Upper lobe of left lung (tissue), 6 donors: ENCODE results near the gene KRIT1. TPM values are rescaled to one million over a fixed set of nuclear protein-coding genes. Genes with fewer than 3 reads are reported as not detected.
"Not testable (repeated sequence)": the region's sequence is repeated elsewhere in the genome, so short reads cannot be mapped to it uniquely, and the experiment has no call there.

Experiments used
- ATAC-seq, 2 donors: fragments of 200-7000 bp; cut with Tn5 transposase; one replicate each; pipeline ENCODE4 v1.9.1; 2022; ENCODE audit warnings: mild to moderate bottlenecking in 2 of 2, moderate library complexity in 2 of 2; ENCODE audit not compliant: low FRiP score in 2 of 2
- DNase-seq, 2 donors: peaks; one replicate each; pipeline ENCODE4 v3.0.0-alpha.2; 2019 to 2020
- H3K27ac ChIP-seq, 4 donors: fragments of 200-600 bp; sonication (generic); one replicate each; pipeline ENCODE4 v1.5.1; 2016 to 2019
- H3K27me3 ChIP-seq, 4 donors: fragments of 200-600 bp; sonication (generic); one replicate each; pipeline ENCODE4 v1.5.1; 2017 to 2019
- H3K36me3 ChIP-seq, 4 donors: fragments of 200-600 bp; sonication (generic); one replicate each; pipeline ENCODE4 v1.5.1; 2016 to 2019
- H3K4me1 ChIP-seq, 4 donors: fragments of 200-600 bp; sonication (generic); one replicate each; pipeline ENCODE4 v1.5.1; 2018 to 2019
- H3K4me3 ChIP-seq, 4 donors: fragments of 200-600 bp; sonication (generic); one replicate each; pipeline ENCODE4 v1.5.1; 2017 to 2019; ENCODE audit warnings: mild to moderate bottlenecking in 2 of 4, moderate library complexity in 1 of 4
- H3K9me3 ChIP-seq, 4 donors: fragments of 200-600 bp; sonication (generic); one replicate each; pipeline ENCODE4 v1.5.1; 2018 to 2019
- EP300 ChIP-seq, 4 donors: sonication (generic); formaldehyde crosslinking; IDR thresholded peaks; one replicate each; pipeline ENCODE4 v1.5.1; 2017; ENCODE audit warnings: antibody characterized with exemption in 4 of 4, control low read depth in 2 of 4
- POLR2A ChIP-seq, 4 donors: fragments of 450-650 bp; IDR thresholded peaks; one replicate each; pipeline ENCODE4 v1.5.1; 2016 to 2017; ENCODE audit warnings: antibody characterized with exemption in 4 of 4, mild to moderate bottlenecking in 2 of 4
- POLR2AphosphoS5 ChIP-seq, 2 donors: sonication (generic); formaldehyde crosslinking; IDR thresholded peaks; one replicate each; pipeline ENCODE4 v1.5.1; 2017; ENCODE audit warnings: antibody characterized with exemption in 2 of 2
- WGBS, 2 donors: methylation state at CpG; one replicate each; pipeline ENCODE4 v1.1.5; 2017 to 2018; 5-methylcytosine and 5-hydroxymethylcytosine counted together
- total RNA-seq, 6 donors: library from RNA; depleted of rRNA in 4 of 6; stranded (reverse); fragments of >200 nt in 4 of 6; gene quantifications; one replicate each; pipeline versions ENCODE4 v1.1.0 to v1.2.1, GENCODE V29; 2016 to 2021
- TF ChIP-seq, protein P1 (sequence below), 6 experiments: fragments of 450-650 bp in 4 of 6; fragments of 200-600 bp in 2 of 6; sonication (generic) in 2 of 6; IDR thresholded peaks; one replicate each; pipeline ENCODE4 v1.5.1; 2016 to 2019; ENCODE audit warnings: antibody characterized with exemption in 6 of 6
- donor health status: DM: no; HTN: no; CAD: no; lungs with moderate emphysema.
- donor health status: DM: no; HTN: yes; CAD: no; lungs with severe emphysema.

KRIT1 gene
- total RNA-seq, 6 donors from 2014 or later = 36.8 to 173 (median 56.2) TPM

DNA sequence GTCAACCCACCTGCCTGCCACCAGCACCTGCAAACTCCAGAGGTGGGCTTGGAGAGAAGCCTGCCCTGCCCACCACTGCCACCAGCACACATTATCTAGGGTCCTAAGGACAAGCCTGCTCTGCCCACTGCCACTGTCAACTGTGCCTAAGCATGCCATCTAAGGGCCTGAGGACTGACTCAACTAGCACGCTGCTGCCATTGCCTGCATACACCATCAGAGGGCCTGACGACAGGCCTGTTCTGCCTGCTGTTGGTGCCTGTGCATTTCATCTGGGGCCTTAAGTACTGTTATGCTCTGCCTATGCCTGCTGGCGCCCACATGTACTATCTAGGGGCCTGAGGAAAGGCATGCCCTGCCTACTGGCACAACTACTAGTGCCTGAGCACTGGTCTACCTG lies 39.7 kb downstream of the KRIT1 start:
- TF ChIP-seq EP300 (IDR thresholded peaks at IDR 0.05) (no peak), POLR2A (IDR thresholded peaks at IDR 0.05) (no peak), POLR2AphosphoS5 (IDR thresholded peaks at IDR 0.05) (no peak)
- TF ChIP-seq, protein P1, sequence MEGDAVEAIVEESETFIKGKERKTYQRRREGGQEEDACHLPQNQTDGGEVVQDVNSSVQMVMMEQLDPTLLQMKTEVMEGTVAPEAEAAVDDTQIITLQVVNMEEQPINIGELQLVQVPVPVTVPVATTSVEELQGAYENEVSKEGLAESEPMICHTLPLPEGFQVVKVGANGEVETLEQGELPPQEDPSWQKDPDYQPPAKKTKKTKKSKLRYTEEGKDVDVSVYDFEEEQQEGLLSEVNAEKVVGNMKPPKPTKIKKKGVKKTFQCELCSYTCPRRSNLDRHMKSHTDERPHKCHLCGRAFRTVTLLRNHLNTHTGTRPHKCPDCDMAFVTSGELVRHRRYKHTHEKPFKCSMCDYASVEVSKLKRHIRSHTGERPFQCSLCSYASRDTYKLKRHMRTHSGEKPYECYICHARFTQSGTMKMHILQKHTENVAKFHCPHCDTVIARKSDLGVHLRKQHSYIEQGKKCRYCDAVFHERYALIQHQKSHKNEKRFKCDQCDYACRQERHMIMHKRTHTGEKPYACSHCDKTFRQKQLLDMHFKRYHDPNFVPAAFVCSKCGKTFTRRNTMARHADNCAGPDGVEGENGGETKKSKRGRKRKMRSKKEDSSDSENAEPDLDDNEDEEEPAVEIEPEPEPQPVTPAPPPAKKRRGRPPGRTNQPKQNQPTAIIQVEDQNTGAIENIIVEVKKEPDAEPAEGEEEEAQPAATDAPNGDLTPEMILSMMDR (IDR thresholded peaks at IDR 0.05) = no peak
- no peak overlapping the region for H3K4me3 ChIP-seq
- DNase-seq (no peak), ATAC-seq (no peak)
- H3K27ac ChIP-seq = no peak overlapping the region
- peaks cover 0 to 5% (median 0%) of the 10 kb centered on the region in 4 donors for H3K9me3 ChIP-seq
- peaks cover 7 to 84% (median 28%) of the 10 kb centered on the region in 4 donors for H3K36me3 ChIP-seq
- no peaks in the 10 kb centered on the region for H3K27me3 ChIP-seq
- WGBS, 2 donors = 94 to 100% methylated on average over 1 to 3 of the region's 3 CpGs
- no peaks in the 10 kb centered on the region for H3K4me1 ChIP-seq

DNA sequence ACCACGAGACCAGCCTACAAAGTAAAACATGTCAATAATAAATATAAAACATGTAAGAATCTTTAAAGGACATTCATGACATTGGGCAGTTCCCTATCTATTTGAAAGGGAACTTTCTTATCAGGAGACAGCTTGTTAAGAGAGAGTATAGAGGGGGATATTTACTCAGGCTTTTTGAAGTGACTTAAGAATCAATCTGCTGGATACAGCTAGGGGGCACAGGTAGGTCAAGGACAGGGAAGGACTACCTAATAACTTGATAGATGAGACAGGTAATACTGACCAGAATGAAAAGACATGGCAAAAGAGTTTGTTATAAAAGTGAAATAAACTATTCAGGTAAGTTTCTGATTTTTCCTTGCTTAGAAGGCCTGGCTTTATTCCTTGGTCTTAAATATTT lies 44.9 kb downstream of the KRIT1 start:
- peaks cover 7 to 74% (median 24%) of the 10 kb centered on the region in 4 donors for H3K36me3 ChIP-seq

DNA sequence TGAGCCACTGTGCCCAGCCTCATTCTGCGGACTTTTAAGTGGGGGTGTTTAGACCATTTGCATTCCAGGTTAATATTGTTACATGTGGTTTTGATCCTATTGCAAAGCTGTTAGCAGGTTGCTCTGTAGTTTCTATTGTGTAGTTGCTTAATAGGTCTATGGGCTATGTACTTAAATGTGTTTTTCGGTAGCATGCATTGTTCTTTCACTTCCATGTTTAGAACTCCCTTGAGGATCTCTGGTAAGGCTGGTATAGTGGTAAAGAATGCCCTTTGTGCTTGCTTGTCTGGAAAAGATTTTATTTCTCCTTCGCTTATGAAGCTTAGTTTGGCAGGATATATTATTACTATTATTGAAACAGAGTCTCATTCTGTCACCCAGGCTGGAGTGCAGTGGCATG lies 53.4 kb downstream of the KRIT1 start:
- Histone ChIP-seq H3K4me1 (no peaks in the 10 kb centered on the region), H3K27ac (no peak overlapping the region), H3K27me3 (no peaks in the 10 kb centered on the region), H3K4me3 (no peak overlapping the region), H3K36me3 (no peaks in the 10 kb centered on the region), H3K9me3 (peaks cover 0 to 22% (median 2%) of the 10 kb centered on the region in 4 donors)
- ATAC-seq = no peak
- TF ChIP-seq, protein P1 (IDR thresholded peaks at IDR 0.05) = no peak
- no peak for TF ChIP-seq EP300 (IDR thresholded peaks at IDR 0.05)
- TF ChIP-seq POLR2A (IDR thresholded peaks at IDR 0.05) = no peak
- no peak for TF ChIP-seq POLR2AphosphoS5 (IDR thresholded peaks at IDR 0.05)
- 95 to 98% methylated on average over 3 of the region's 3 CpGs for WGBS, 2 donors
- DNase-seq = no peak

More for the DNA sequence above, 44.9 kb downstream of the KRIT1 start:
- no peaks in the 10 kb centered on the region for H3K27me3 ChIP-seq
- DNase-seq = no peak
- no peak for ATAC-seq
- no peak overlapping the region for H3K4me3 ChIP-seq
- TF ChIP-seq, protein P1 (IDR thresholded peaks at IDR 0.05) = no peak
- H3K9me3 ChIP-seq = no peaks in the 10 kb centered on the region
- no peaks in the 10 kb centered on the region for H3K4me1 ChIP-seq
- no peak overlapping the region for H3K27ac ChIP-seq
- WGBS, 2 donors = 89 to 94% methylated on average over 1 of the region's 1 CpG

DNA sequence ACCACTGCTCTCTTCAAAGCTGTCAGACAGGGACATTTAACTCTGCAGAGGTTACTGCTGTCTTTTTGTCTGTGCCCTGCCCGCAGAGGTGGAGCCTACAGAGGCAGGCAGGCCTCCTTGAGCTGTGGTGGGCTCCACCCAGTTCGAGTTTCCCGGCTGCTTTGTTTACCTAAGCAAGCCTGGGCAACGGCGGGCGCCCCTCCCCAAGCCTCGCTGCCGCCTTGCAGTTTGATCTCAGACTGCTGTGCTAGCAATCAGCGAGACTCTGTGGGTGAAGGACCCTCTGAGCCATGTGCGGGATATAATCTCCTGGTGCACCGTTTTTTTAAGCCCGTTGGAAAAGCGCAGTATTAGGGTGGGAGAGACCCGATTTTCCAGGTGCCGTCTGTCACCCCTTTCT lies 56.5 kb downstream of the KRIT1 start:
- H3K27me3 ChIP-seq, H3K27ac ChIP-seq, H3K36me3 ChIP-seq, H3K4me1 ChIP-seq, ATAC-seq, H3K4me3 ChIP-seq: not testable (repeated sequence)
- peak in 1 of 2 donors; percentile 68 for DNase-seq
- H3K9me3 ChIP-seq = peaks cover 0 to 22% (median 2%) of the 10 kb centered on the region in 4 donors
- 94 to 97% methylated on average over 14 to 15 of the region's 15 CpGs for WGBS, 2 donors

DNA sequence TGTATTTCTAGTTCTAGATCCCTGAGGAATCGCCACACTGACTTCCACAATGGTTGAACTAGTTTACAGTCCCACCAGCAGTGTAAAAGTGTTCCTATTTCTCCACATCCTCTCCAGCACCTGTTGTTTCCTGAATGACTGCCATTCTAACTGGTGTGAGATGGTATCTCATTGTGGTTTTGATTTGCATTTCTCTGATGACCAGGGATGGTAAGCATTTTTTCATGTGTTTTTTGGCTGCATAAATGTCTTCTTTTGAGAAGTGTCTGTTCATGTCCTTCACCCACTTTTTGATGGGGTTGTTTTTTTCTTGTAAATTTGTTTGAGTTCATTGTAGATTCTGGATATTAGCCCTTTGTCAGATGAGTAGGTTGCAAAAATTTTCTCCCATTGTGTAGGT lies 61.4 kb downstream of the KRIT1 start:
- not testable (repeated sequence) for H3K4me3 ChIP-seq, H3K4me1 ChIP-seq, H3K27ac ChIP-seq, H3K36me3 ChIP-seq, DNase-seq, ATAC-seq, H3K27me3 ChIP-seq
- WGBS, 2 donors = 92 to 100% methylated on average over 1 of the region's 1 CpG
- peaks cover 0 to 14% (median 2%) of the 10 kb centered on the region in 4 donors for H3K9me3 ChIP-seq
